Peyer's patch (tissue), 4 donors: ENCODE data around the gene NUMBL. TPM values are rescaled to one million over a fixed set of nuclear protein-coding genes. Genes with fewer than 3 reads are reported as not detected.
A peak's percentile ranks its signal among the peaks of the same experiment; 100 is the strongest.

Experiments
- DNase-seq, 3 donors: peaks; one replicate each; pipeline ENCODE4 v3.0.0-alpha.2; 2017 to 2019
- H3K27ac ChIP-seq, 4 donors: fragments of 200-600 bp; sonication (generic); one replicate each; pipeline ENCODE4 v1.5.1; 2016 to 2019
- H3K27me3 ChIP-seq, 2 donors: fragments of 200-600 bp; sonication (generic); one replicate each; pipeline ENCODE4 v1.5.1; 2019
- H3K36me3 ChIP-seq, 3 donors: fragments of 200-600 bp; sonication (generic); one replicate each; pipeline ENCODE4 v1.5.1; 2016 to 2019
- H3K4me1 ChIP-seq, 4 donors: fragments of 200-600 bp; sonication (generic); one replicate each; pipeline ENCODE4 v1.5.1; 2016 to 2019
- H3K4me3 ChIP-seq, 4 donors: fragments of 200-600 bp; sonication (generic); 1 replicate in 3 of 4; 2 replicates in 1 of 4; pipeline ENCODE4 v1.5.1; 2016 to 2019; ENCODE audit warnings: mild to moderate bottlenecking in 1 of 4
- H3K9me3 ChIP-seq, 4 donors: fragments of 200-600 bp; sonication (generic); one replicate each; pipeline ENCODE4 v1.5.1; 2016 to 2019; ENCODE audit warnings: mild to moderate bottlenecking in 1 of 4
- CTCF ChIP-seq, 6 experiments: fragments of 450-650 bp in 4 of 6; fragments of 200-600 bp in 2 of 6; sonication (generic) in 1 of 6; IDR thresholded peaks; one replicate each; pipeline ENCODE4 v1.5.1; 2017 to 2019; ENCODE audit warnings: antibody characterized with exemption in 6 of 6, mild to moderate bottlenecking in 3 of 6, moderate library complexity in 1 of 6
- POLR2A ChIP-seq, 2 donors: fragments of 450-650 bp; IDR thresholded peaks; one replicate each; pipeline ENCODE4 v1.5.1; 2017; ENCODE audit warnings: antibody characterized with exemption in 2 of 2, mild to moderate bottlenecking in 2 of 2, moderate library complexity in 2 of 2
- total RNA-seq, 4 donors: library from RNA; depleted of rRNA; stranded (reverse); fragments of >200 nt; gene quantifications; one replicate each; pipeline ENCODE4 v1.1.0, GENCODE V29; 2016

NUMBL gene
- total RNA-seq, 4 donors from 2014 or later: 10.9 to 151 (median 27.9) TPM

DNA sequence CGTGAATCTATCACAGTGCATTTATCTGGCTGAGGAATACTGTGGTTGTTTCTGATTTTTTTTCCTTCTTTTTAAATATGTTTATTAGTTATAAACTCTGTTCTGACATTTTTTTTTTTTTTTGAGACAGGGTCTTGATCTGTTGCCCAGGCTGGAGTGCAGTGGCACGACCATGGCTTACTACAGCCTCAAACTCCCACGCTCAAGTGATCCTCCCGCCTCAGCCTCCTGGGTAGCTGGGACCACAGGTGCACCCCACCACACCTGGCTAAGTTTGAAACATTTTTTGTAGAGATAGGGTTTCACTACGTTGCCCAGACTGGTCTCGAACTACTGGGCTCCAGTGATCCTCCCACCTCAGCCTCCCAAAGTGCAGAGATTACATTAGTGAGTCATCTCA is 6.6 kb upstream of the NUMBL start:
- no peaks in the 10 kb centered on the region for H3K4me1 ChIP-seq
- peaks cover 0 to 44% (median 0%) of the 10 kb centered on the region in 3 donors for H3K36me3 ChIP-seq
- no peaks in the 10 kb centered on the region for H3K9me3 ChIP-seq
- no peak for DNase-seq
- no peak overlapping the region for H3K4me3 ChIP-seq
- no peak overlapping the region for H3K27ac ChIP-seq
- no peaks in the 10 kb centered on the region for H3K27me3 ChIP-seq
- no peak for TF ChIP-seq CTCF (IDR thresholded peaks at IDR 0.05)
- no peak for TF ChIP-seq POLR2A (IDR thresholded peaks at IDR 0.05)

GRCh38 chr19:40695881-40696280 is 5.4 kb upstream of the NUMBL start:
- Histone ChIP-seq H3K36me3 (peaks cover 0 to 37% (median 0%) of the 10 kb centered on the region in 3 donors), H3K9me3 (no peaks in the 10 kb centered on the region)

GRCh38 chr19:40693896-40694295 is 3.4 kb upstream of the NUMBL start:
- no peaks in the 10 kb centered on the region for H3K9me3 ChIP-seq
- H3K27ac ChIP-seq: no peak overlapping the region
- H3K4me3 ChIP-seq: no peak overlapping the region
- peaks cover 0 to 19% (median 8%) of the 10 kb centered on the region in 4 donors for H3K4me1 ChIP-seq
- DNase-seq: no peak
- TF ChIP-seq CTCF (IDR thresholded peaks at IDR 0.05): no peak
- no peak for TF ChIP-seq POLR2A (IDR thresholded peaks at IDR 0.05)
- H3K27me3 ChIP-seq: no peaks in the 10 kb centered on the region
- peaks cover 0 to 22% (median 0%) of the 10 kb centered on the region in 3 donors for H3K36me3 ChIP-seq

More at GRCh38 chr19:40695881-40696280, 5.4 kb upstream of the NUMBL start:
- peaks cover 0 to 10% (median 7%) of the 10 kb centered on the region in 4 donors for H3K4me1 ChIP-seq
- no peaks in the 10 kb centered on the region for H3K27me3 ChIP-seq
- no peak overlapping the region for H3K4me3 ChIP-seq
- no peak for DNase-seq
- H3K27ac ChIP-seq: no peak overlapping the region
- TF ChIP-seq CTCF (IDR thresholded peaks at IDR 0.05) (no peak), POLR2A (IDR thresholded peaks at IDR 0.05) (no peak)

DNA sequence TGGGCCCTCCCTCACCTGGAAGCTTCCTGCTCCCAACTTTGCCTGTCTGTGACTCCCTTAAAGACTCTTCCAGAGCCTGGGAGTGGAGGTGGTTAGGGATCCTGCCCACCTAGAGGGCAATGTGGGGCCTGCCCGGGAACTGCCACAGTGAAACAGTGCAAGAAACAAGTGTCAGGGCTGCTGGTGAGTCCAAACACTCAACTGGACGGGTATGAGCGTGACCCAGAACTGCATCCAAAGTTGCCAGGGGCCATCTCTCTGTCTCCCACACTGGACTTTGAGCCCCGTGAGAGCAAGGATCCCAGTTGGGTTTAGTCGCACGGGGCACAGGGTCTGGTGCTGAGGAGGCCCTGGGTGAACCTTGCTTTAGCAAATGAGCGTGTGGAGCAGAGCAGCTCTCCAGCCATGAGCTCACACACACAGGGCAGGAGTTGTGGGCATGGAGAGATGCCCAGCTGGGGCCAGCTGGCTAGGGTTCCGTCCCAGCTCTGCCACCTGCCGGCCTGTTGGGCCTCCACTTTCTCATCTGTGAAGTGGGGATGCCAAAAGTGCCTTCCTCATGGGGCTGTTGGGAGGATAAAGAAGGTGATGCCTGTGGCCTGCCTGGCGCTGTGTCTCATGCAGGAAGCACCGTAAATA is 2.8 kb upstream of the NUMBL start:
- DNase-seq: no peak
- TF ChIP-seq POLR2A (IDR thresholded peaks at IDR 0.05): no peak
- no peak for TF ChIP-seq CTCF (IDR thresholded peaks at IDR 0.05)
- Histone ChIP-seq H3K27ac (no peak overlapping the region), H3K9me3 (no peaks in the 10 kb centered on the region), H3K4me1 (peaks cover 0 to 19% (median 9%) of the 10 kb centered on the region in 4 donors), H3K4me3 (no peak overlapping the region), H3K36me3 (peaks cover 0 to 22% (median 0%) of the 10 kb centered on the region in 3 donors), H3K27me3 (no peaks in the 10 kb centered on the region)

- Histone ChIP-seq H3K36me3 (peaks cover 0 to 22% (median 0%) of the 10 kb centered on the region in 3 donors), H3K4me3 (no peak overlapping the region), H3K27ac (peak overlapping the region in 2 of 4 donors; percentile 79 to 82), H3K9me3 (no peaks in the 10 kb centered on the region), H3K4me1 (peaks cover 0 to 19% (median 11%) of the 10 kb centered on the region in 4 donors), H3K27me3 (no peaks in the 10 kb centered on the region)
- DNase-seq: no peak
- TF ChIP-seq CTCF (IDR thresholded peaks at IDR 0.05): no peak
These were observed 1.7 kb upstream of the NUMBL start for GRCh38 chr19:40692212-40692551.
